Hematopoietic multipotent progenitor cell treated with erythropoietin and hydrocortisone succinate and interleukin-3 and kit ligand, for 4 days (in vitro differentiated cells): ENCODE measurements around the gene NPEPPS.
"Not testable (repeated sequence)": the region's sequence is repeated elsewhere in the genome, so short reads cannot be mapped to it uniquely, and the experiment has no call there.

ENCODE experiments used
- DNase-seq: peaks from one replicate; pipeline ENCODE4 v3.0.0-alpha.2; 2015

Gene NPEPPS

GRCh38 chr17:47530557-47531232 is at the start of gene NPEPPS:
NPEPPS (plus strand) TSS chr17:47531108; CDS start chr17:47531301, 193 bp downstream.
- DNase-seq, result peak; percentile 96

DNA sequence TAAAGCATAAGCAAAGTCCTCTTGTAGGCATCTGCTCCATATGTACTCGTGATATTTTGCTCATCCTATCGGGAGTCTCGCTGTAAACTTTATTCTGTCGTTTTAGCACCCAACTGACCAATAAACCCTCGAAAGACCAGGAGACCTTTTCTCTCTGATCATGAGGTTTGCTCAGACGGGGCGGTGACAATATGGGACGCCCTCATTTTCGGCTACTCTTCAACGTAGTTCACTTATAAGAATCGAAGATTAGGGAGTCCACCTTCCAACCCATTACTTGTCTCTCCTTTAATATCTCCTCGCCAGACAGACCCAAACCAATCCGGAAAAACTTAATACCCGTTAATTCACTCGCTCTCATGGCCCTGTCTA is 39.1 kb upstream of the NPEPPS start:
- DNase-seq, result peak; percentile 36

DNA sequence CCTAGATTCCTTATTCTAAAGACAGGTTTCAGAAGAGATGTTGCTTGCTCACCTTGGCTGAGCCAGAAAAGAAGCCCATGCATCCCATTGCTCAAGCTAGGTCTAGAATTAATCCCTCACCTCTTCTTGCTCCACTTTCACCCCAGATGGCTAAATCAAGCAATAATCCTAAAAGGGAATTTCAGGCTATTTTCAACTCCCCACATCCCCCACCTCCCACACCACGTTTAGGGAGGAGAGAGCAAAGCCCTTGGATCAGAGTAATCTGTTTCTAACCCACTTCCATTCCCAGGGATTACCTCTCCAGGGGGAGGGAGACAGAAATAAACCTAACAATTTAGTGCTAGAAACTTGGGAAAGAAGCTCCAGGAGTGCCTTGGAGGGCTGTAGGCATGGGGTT is 31.8 kb upstream of the NPEPPS start:
- DNase-seq, result not testable (repeated sequence)

GRCh38 chr17:47499494-47499893 is 31.4 kb upstream of the NPEPPS start:
- DNase-seq, result not testable (repeated sequence)

DNA sequence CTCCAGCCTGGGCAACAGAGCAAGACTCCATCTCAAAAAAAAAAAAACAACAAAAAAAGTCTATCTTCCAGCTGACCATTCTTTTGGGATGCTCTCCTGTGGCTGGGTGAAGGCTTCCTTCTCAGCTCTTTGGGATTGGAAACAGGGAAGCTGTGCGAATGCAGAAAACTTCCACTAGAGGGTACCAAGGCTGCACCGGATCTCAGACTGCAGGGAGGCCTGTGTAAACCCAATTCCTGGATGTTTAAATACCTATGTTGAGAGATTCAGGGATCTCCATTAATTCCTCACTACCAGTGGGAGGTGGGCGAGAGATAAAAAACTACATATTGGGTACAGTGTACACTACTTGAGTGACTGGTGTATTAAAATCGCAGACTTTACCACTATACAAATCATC is 30.3 kb upstream of the NPEPPS start:
- peak; percentile 42 for DNase-seq

- peak; percentile 47 for DNase-seq
Observed at GRCh38 chr17:47502122-47502731, 28.7 kb upstream of the NPEPPS start.

DNA sequence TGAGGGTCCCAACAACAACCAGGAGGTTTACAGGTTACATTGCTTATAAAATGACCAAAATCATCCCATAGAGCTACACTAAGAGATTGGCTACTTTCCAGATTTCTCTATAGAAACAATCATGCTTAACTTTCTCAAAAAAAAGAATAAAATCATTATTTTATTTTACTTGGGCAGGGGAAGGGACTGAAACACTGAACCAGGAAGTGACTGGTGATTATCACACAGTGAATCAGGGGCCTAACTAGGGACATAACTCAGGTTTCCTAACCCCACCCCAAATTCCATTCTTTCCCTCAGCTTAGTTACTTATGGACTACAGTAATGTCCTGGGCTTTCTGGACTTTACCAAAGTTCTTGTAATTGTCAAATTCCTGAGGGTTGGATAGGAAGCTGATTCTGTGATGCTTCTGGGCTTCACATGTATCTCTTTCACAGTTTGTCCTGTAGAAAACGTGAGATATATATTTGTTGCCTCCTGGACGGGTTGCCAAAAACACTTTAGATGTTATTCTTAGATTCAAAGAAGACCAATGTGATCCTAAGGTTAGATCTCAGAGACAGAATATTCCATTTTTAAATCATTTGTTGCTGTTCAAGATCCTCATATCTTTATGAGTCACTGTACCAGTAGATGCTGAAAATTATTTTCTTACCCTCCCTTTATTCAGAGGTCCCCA is 28.0 kb upstream of the NPEPPS start:
- DNase-seq, result peak; percentile 17

DNA sequence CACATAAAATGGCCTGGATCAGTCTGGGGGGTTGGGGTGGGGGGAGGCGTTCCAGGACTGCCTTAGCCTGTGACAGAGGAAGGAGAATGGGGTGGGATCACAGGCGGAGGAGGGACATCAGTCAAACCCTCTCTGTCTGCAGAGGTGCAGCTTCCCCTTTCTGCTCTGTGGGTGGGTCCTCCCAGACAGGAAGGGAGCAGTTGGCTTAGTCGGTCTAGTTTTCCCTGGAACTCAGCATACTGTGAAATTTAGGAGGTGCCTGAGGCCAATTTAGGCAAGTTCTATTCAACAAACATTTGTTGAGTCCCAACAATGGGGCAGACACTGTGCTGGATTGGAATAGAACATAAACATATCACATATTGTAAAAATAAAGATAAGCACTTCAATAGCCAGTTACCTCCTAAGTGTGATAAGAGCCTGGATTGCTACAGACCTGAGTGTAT is 19.2 kb upstream of the NPEPPS start:
- peak; percentile 80 for DNase-seq

GRCh38 chr17:47513301-47513700 is 17.6 kb upstream of the NPEPPS start:
- not testable (repeated sequence) for DNase-seq

- DNase-seq, result not testable (repeated sequence)
Observed at GRCh38 chr17:47518880-47519279, 12.0 kb upstream of the NPEPPS start.

DNA sequence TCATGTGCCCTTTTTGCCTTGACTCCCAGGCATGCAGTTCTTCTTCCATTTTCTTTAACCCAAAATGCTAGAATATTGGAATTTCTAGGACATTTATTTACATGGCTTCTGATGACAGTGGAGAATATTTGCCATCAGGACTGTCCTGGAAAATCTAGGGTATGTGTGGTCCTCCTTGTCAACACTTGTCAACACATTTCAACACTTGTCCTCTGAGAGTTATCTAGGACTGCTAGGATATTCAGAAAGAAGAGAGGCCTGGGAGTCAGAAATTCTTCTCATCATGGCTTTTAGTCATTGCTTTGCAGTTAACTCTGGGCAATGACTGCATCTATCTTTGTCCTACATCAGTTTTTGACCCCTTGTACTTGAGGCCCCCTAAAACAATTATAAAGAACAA is 11.5 kb upstream of the NPEPPS start:
- DNase-seq, result not testable (repeated sequence)

GRCh38 chr17:47520279-47520678 is 10.6 kb upstream of the NPEPPS start:
- DNase-seq, result not testable (repeated sequence)

- DNase-seq, result not testable (repeated sequence)
Observed at GRCh38 chr17:47521434-47521833, 9.5 kb upstream of the NPEPPS start.

DNA sequence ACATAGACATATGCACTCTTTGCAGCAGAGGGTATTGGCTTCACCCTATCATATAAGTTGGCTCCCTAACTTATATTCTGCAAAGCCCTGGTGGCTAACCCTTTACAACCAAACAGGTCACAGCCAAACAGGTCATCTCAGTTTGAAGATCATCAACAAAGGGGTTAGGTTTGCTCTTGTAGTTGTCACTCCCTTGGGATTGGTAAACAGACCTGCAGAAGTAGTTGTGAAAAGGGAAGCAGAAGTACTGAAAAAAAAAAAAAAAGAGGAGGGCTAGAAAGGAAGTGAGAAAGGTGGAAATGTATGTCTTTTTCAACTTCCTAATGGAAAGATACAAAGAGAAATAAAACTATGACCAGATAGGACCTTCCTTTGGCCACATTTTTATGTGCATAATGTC is 8.6 kb upstream of the NPEPPS start:
- not testable (repeated sequence) for DNase-seq

GRCh38 chr17:47531233-47531820 is 419 bp downstream of the NPEPPS start:
- DNase-seq, result peak; percentile 15

- not testable (repeated sequence) for DNase-seq
Observed at GRCh38 chr17:47539085-47539484, 8.2 kb downstream of the NPEPPS start.

- not testable (repeated sequence) for DNase-seq
Observed at GRCh38 chr17:47541676-47542075, 10.8 kb downstream of the NPEPPS start.

DNA sequence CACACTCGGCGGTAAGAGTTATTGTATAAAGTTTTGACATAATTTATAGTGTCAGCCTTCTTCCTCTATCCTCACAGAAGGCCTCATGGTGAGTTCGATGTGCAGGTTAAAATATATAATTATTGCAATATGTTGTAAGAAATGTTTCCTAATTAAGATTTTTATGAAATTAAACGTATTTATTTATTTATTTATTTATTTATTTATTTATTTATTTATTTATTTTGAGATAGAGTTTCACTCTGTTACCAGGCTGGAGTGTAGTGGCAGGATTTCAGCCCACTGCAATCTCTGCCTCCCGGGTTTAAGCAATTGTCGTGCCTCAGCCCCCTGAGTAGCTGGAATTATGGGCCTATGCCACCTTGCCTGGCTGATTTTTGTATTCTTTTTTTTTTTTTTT is 13.4 kb downstream of the NPEPPS start:
- DNase-seq, result not testable (repeated sequence)

- DNase-seq, result not testable (repeated sequence)
Observed at GRCh38 chr17:47554733-47555132, 23.8 kb downstream of the NPEPPS start.

GRCh38 chr17:47556108-47556507 is 25.2 kb downstream of the NPEPPS start:
- DNase-seq, result not testable (repeated sequence)

DNA sequence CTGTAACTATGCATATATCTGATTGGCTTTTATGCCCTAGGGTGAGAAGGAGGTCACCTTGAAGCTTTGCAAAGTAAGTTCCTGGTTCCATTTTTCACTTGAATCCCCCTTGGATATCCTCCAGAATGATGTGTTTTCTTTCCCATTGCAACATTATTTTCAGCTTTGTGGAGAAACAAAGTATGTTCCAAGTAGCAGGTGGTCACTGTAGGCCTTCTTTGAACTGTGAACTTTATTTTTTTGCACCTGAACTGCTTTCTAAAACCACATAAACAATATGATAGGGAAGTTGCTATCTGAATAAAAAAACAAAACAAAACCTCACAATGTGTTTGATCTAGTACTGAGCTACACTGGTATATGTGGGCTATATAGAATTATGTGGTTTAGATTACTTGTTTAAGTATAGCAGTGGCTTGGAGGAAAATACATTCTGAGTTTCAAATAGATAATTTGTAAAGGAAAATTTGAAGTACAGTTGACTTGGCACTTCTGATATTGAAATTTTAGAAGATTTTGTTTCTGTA is 29.7 kb downstream of the NPEPPS start:
- DNase-seq, result not testable (repeated sequence)

DNA sequence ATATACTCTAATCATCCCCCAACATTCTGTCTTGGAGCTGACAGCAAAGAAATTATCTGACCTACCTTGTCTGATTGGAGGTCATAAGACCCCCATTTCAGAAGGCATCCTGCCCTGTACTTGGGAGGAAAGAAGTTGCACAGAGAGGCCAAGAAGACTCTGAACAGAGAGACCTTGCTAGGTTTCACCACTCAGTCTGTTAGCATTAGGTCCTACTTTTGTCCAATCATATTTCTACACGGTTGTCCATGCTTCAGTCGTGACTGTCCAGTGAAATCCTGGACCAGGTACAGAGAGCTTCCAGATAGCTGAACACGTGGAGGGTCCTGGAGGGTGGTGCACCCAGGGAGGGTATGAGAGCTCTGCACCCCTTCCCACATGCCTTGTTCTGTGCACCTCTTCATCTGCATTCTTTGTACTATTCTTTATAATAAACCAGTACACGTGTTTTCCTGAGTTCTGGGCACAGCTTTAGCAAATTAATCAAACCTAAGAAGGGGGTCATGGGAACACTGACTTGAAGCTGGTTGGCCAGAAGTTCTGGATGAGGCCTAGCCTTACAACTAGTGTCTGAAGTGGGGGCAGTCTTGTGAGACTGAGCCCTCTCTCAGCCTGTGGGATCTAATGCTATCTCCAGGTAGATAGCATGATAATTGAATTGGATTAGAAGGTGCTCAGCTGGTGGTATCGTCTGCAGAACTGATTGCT is 30.9 kb downstream of the NPEPPS start:
- not testable (repeated sequence) for DNase-seq

DNA sequence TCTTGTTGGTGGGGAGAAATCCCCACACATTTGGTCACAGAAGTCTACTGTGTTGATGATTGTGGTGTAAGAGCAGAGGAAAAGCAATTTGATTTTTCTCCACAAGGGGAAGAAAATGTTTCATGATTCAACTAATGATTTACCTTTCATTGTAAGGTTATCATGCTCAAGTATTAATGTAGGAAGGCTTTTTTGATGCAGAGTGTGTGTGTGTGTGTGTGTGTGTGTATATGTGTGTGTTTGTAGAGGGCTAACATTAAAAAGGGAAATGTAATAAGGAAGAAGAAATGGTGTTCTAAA is 31.4 kb downstream of the NPEPPS start:
- not testable (repeated sequence) for DNase-seq
